Liver (tissue), 9 donors: ENCODE measurements around the gene ARPC5. TPM values are rescaled to one million over a fixed set of nuclear protein-coding genes. Genes with fewer than 3 reads are reported as not detected.
A peak's percentile ranks its signal among the peaks of the same experiment; 100 is the strongest.

ENCODE experiments used
- DNase-seq: peaks from one replicate; pipeline ENCODE4 v3.0.0-alpha.2; 2017; ENCODE audit warnings: low spot score
- H3K27ac ChIP-seq, 2 donors: one replicate each; pipeline ENCODE4 v1.7.0; 2013; ENCODE audit warnings: inconsistent platforms in 2 of 2, low read length in 2 of 2, control low read depth in 1 of 2, low read depth in 1 of 2, mild to moderate bottlenecking in 1 of 2
- H3K27me3 ChIP-seq, 4 donors: one replicate each; pipeline versions ENCODE4 v1.6.1 to v1.7.0; 2013; ENCODE audit warnings: low read length in 3 of 4, inconsistent platforms in 1 of 4, mild to moderate bottlenecking in 1 of 4, moderate library complexity in 1 of 4; ENCODE audit not compliant: control insufficient read depth in 4 of 4, insufficient read depth in 4 of 4
- H3K36me3 ChIP-seq, 4 donors: one replicate each; pipeline versions ENCODE4 v1.6.1 to v1.7.0; 2013; ENCODE audit warnings: low read length in 3 of 4, mild to moderate bottlenecking in 3 of 4, low read depth in 1 of 4, moderate library complexity in 1 of 4; ENCODE audit not compliant: control insufficient read depth in 4 of 4, insufficient read depth in 3 of 4
- H3K4me1 ChIP-seq, 4 donors: one replicate each; pipeline versions ENCODE4 v1.6.1 to v1.7.0; 2013; ENCODE audit warnings: low read length in 3 of 4, mild to moderate bottlenecking in 3 of 4, moderate library complexity in 1 of 4; ENCODE audit not compliant: control insufficient read depth in 4 of 4, insufficient read depth in 4 of 4
- H3K4me3 ChIP-seq, 3 donors: one replicate each; pipeline versions ENCODE4 v1.6.1 to v1.7.0; 2013; ENCODE audit warnings: low read length in 3 of 3, control low read depth in 1 of 3, low read depth in 1 of 3, mild to moderate bottlenecking in 1 of 3
- H3K9ac ChIP-seq, 2 donors: one replicate each; pipeline ENCODE4 v1.7.0; 2013; ENCODE audit warnings: low read length in 2 of 2, mild to moderate bottlenecking in 2 of 2, moderate library complexity in 2 of 2, control low read depth in 1 of 2, low read depth in 1 of 2
- H3K9me3 ChIP-seq, 4 donors: one replicate each; pipeline versions ENCODE4 v1.6.1 to v1.7.0; 2013; ENCODE audit warnings: low read length in 3 of 4; ENCODE audit not compliant: control insufficient read depth in 4 of 4
- EGR1 ChIP-seq, 2 donors: IDR thresholded peaks; 2 replicates each; pipeline ENCODE4 v1.6.1; 2016 to 2018; ENCODE audit warnings: antibody characterized with exemption in 2 of 2, low read depth in 2 of 2
- FOXA1 ChIP-seq: IDR thresholded peaks from 2 replicates; pipeline ENCODE4 v1.6.1; 2016; ENCODE audit warnings: antibody characterized with exemption
- FOXA2 ChIP-seq: IDR thresholded peaks from 2 replicates; pipeline ENCODE4 v1.6.1; 2016; ENCODE audit warnings: antibody characterized with exemption
- GABPA ChIP-seq, 2 donors: IDR thresholded peaks in 1 of 2; conservative IDR thresholded peaks in 1 of 2; 2 replicates each; pipeline ENCODE4 v1.6.1; 2016; ENCODE audit warnings: antibody characterized with exemption in 2 of 2, mild to moderate bottlenecking in 1 of 2, moderate library complexity in 1 of 2
- HNF4A ChIP-seq, 2 donors: conservative IDR thresholded peaks; 2 replicates each; pipeline ENCODE4 v1.6.1; 2016; ENCODE audit warnings: antibody characterized with exemption in 2 of 2, mild to moderate bottlenecking in 2 of 2
- HNF4G ChIP-seq: IDR thresholded peaks from 2 replicates; pipeline ENCODE4 v1.6.1; 2016; ENCODE audit warnings: antibody characterized with exemption
- JUND ChIP-seq, 2 donors: IDR thresholded peaks; 2 replicates each; pipeline ENCODE4 v1.6.1; 2016; ENCODE audit warnings: antibody characterized with exemption in 2 of 2
- NR2F2 ChIP-seq: IDR thresholded peaks from 2 replicates; pipeline ENCODE4 v1.6.1; 2016; ENCODE audit warnings: antibody characterized with exemption
- RAD21 ChIP-seq, 2 donors: IDR thresholded peaks; 2 replicates each; pipeline ENCODE4 v1.6.1; 2016; ENCODE audit warnings: antibody characterized with exemption in 2 of 2, mild to moderate bottlenecking in 2 of 2
- RXRA ChIP-seq, 2 donors: IDR thresholded peaks; 2 replicates each; pipeline ENCODE4 v1.6.1; 2017 to 2018; ENCODE audit warnings: antibody characterized with exemption in 2 of 2, mild to moderate bottlenecking in 1 of 2
- SP1 ChIP-seq: IDR thresholded peaks from 2 replicates; pipeline ENCODE4 v1.6.1; 2018; ENCODE audit warnings: antibody characterized with exemption, mild to moderate bottlenecking
- TAF1 ChIP-seq: conservative IDR thresholded peaks from 2 replicates; pipeline ENCODE4 v1.6.1; 2016; ENCODE audit warnings: antibody characterized with exemption, mild to moderate bottlenecking
- YY1 ChIP-seq: IDR thresholded peaks from 2 replicates; pipeline ENCODE4 v1.6.1; 2016; ENCODE audit warnings: antibody characterized with exemption, mild to moderate bottlenecking
- WGBS: extraction: QIAGEN DNeasy Blood & Tissue Kit; methylation state at CpG from one replicate; pipeline ENCODE4 v1.1.7; 2013; 5-methylcytosine and 5-hydroxymethylcytosine counted together
- polyA plus RNA-seq, 2 donors: library from polyadenylated mRNA; stranded (reverse) in 1 of 2; unstranded in 1 of 2; fragments of 200-250 nt in 1 of 2; fragments of >200 nt in 1 of 2; fragmentation: Nextera tagmentation in 1 of 2; extraction: Ambion mirVana in 1 of 2; gene quantifications; one replicate each; pipeline versions ENCODE4 v1.2.1 to v1.2.3, GENCODE V29; 2013 to 2015
- total RNA-seq, 2 donors: library from RNA; depleted of rRNA; stranded (reverse); fragments of >200 nt; gene quantifications; one replicate each; pipeline ENCODE4 v1.2.3, GENCODE V29; 2014
- TF ChIP-seq, protein P1 (sequence below): IDR thresholded peaks from 2 replicates; pipeline ENCODE4 v1.6.1; 2016; ENCODE audit warnings: antibody characterized with exemption, mild to moderate bottlenecking
- TF ChIP-seq, protein P2 (sequence below): IDR thresholded peaks from 2 replicates; pipeline ENCODE4 v1.6.1; 2016; ENCODE audit warnings: antibody characterized with exemption
- TF ChIP-seq, protein P3 (sequence below): IDR thresholded peaks from 2 replicates; pipeline ENCODE4 v1.6.1; 2016; ENCODE audit warnings: antibody characterized with exemption
- TF ChIP-seq, protein P4 (sequence below): fragments of 150-350 bp; IDR thresholded peaks from 2 replicates; pipeline ENCODE4 v1.5.1; 2017; ENCODE audit warnings: improper control_type of control experiment, low read depth, low read length; ENCODE audit not compliant: missing input control
- TF ChIP-seq, protein P5 (sequence below): IDR thresholded peaks from 2 replicates; pipeline ENCODE4 v1.6.1; 2016; ENCODE audit warnings: antibody characterized with exemption
- donor health status: healthy.
- donor health status: healthy.
- donor health status: healthy.
- donor health status: healthy.
- donor health status: healthy.

Gene ARPC5
- total and polyA plus RNA-seq, 4 donors = 34.9 to 67.0 (median 54.3) TPM

DNA sequence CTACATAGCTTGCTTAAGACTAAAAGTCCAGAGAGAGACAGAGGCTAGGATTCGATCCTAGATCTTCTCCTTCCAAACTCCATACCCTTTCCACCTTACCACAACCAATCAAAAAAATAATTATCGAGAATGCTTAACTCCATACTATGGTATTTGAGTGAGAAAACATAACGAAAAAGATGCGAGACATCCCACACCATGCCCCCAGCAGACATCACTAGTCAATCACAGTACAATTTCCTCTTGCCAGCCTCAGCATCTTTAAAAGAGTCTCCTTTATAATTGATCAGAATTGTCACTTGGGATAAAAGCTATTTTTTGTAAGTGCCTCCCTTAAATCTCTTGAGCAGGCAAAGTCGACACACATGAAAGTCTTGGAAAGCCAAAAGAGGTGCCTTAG, 46.2 kb downstream of the ARPC5 start:
- DNase-seq = no peak

DNA sequence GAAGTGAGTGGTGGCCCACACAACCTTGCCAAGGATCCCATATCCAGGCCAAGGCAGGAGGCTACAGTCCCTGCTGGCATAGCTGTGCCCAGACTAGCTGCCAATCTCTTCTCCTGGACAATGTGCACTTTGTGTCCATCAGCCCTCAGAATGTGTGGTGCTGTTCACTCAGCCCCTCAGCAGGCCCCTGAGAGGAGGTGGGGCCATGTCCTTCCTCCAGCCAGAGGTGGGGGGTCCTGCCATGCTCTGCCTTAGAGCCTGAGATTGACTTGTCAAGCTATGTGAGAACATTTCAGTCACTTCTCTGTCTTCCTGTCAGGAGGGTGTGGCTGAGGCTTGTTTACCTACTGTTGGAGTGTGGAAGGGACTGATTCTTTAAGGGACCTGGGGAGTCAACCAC, 46.8 kb downstream of the ARPC5 start:
- Histone ChIP-seq H3K36me3 (no peaks in the 10 kb centered on the region), H3K4me3 (no peak overlapping the region), H3K27ac (peak overlapping the region; percentile 15 to 57), H3K4me1 (peaks cover 0 to 3% (median 0%) of the 10 kb centered on the region in 4 donors), H3K9ac (no peak overlapping the region), H3K27me3 (no peaks in the 10 kb centered on the region), H3K9me3 (no peaks in the 10 kb centered on the region)
- no peak for DNase-seq
- TF ChIP-seq FOXA1 = no peak
- TF ChIP-seq RXRA (IDR thresholded peaks at IDR 0.05) = no peak
- no peak for TF ChIP-seq YY1
- TF ChIP-seq, protein P1, sequence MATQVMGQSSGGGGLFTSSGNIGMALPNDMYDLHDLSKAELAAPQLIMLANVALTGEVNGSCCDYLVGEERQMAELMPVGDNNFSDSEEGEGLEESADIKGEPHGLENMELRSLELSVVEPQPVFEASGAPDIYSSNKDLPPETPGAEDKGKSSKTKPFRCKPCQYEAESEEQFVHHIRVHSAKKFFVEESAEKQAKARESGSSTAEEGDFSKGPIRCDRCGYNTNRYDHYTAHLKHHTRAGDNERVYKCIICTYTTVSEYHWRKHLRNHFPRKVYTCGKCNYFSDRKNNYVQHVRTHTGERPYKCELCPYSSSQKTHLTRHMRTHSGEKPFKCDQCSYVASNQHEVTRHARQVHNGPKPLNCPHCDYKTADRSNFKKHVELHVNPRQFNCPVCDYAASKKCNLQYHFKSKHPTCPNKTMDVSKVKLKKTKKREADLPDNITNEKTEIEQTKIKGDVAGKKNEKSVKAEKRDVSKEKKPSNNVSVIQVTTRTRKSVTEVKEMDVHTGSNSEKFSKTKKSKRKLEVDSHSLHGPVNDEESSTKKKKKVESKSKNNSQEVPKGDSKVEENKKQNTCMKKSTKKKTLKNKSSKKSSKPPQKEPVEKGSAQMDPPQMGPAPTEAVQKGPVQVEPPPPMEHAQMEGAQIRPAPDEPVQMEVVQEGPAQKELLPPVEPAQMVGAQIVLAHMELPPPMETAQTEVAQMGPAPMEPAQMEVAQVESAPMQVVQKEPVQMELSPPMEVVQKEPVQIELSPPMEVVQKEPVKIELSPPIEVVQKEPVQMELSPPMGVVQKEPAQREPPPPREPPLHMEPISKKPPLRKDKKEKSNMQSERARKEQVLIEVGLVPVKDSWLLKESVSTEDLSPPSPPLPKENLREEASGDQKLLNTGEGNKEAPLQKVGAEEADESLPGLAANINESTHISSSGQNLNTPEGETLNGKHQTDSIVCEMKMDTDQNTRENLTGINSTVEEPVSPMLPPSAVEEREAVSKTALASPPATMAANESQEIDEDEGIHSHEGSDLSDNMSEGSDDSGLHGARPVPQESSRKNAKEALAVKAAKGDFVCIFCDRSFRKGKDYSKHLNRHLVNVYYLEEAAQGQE = no peak
- TF ChIP-seq NR2F2 = no peak
- no peak for TF ChIP-seq HNF4A (conservative IDR thresholded peaks at IDR 0.05)
- no peak for TF ChIP-seq SP1
- no peak for TF ChIP-seq RAD21 (IDR thresholded peaks at IDR 0.05)
- no peak for TF ChIP-seq GABPA (IDR thresholded peaks at IDR 0.05 in 1 of 2, conservative IDR thresholded peaks at IDR 0.05 in 1 of 2)
- TF ChIP-seq, protein P2, sequence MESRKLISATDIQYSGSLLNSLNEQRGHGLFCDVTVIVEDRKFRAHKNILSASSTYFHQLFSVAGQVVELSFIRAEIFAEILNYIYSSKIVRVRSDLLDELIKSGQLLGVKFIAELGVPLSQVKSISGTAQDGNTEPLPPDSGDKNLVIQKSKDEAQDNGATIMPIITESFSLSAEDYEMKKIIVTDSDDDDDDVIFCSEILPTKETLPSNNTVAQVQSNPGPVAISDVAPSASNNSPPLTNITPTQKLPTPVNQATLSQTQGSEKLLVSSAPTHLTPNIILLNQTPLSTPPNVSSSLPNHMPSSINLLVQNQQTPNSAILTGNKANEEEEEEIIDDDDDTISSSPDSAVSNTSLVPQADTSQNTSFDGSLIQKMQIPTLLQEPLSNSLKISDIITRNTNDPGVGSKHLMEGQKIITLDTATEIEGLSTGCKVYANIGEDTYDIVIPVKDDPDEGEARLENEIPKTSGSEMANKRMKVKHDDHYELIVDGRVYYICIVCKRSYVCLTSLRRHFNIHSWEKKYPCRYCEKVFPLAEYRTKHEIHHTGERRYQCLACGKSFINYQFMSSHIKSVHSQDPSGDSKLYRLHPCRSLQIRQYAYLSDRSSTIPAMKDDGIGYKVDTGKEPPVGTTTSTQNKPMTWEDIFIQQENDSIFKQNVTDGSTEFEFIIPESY = no peak
- TF ChIP-seq, protein P3, sequence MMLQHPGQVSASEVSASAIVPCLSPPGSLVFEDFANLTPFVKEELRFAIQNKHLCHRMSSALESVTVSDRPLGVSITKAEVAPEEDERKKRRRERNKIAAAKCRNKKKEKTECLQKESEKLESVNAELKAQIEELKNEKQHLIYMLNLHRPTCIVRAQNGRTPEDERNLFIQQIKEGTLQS = no peak
- TF ChIP-seq, protein P4, sequence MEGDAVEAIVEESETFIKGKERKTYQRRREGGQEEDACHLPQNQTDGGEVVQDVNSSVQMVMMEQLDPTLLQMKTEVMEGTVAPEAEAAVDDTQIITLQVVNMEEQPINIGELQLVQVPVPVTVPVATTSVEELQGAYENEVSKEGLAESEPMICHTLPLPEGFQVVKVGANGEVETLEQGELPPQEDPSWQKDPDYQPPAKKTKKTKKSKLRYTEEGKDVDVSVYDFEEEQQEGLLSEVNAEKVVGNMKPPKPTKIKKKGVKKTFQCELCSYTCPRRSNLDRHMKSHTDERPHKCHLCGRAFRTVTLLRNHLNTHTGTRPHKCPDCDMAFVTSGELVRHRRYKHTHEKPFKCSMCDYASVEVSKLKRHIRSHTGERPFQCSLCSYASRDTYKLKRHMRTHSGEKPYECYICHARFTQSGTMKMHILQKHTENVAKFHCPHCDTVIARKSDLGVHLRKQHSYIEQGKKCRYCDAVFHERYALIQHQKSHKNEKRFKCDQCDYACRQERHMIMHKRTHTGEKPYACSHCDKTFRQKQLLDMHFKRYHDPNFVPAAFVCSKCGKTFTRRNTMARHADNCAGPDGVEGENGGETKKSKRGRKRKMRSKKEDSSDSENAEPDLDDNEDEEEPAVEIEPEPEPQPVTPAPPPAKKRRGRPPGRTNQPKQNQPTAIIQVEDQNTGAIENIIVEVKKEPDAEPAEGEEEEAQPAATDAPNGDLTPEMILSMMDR = no peak
- no peak for TF ChIP-seq TAF1
- no peak for TF ChIP-seq JUND (IDR thresholded peaks at IDR 0.05)
- TF ChIP-seq, protein P5, sequence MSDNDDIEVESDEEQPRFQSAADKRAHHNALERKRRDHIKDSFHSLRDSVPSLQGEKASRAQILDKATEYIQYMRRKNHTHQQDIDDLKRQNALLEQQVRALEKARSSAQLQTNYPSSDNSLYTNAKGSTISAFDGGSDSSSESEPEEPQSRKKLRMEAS = no peak
- TF ChIP-seq EGR1 (IDR thresholded peaks at IDR 0.05; ENCODE audit: low read depth in 2 of 2) = no peak
- TF ChIP-seq FOXA2 = no peak
- no peak for TF ChIP-seq HNF4G

More for the DNA sequence above, 46.2 kb downstream of the ARPC5 start:
- H3K9me3 ChIP-seq = no peaks in the 10 kb centered on the region
- H3K27me3 ChIP-seq = no peaks in the 10 kb centered on the region
- no peak overlapping the region for H3K4me3 ChIP-seq
- H3K9ac ChIP-seq = no peak overlapping the region
- peaks cover 0 to 3% (median 0%) of the 10 kb centered on the region in 4 donors for H3K4me1 ChIP-seq
- TF ChIP-seq, protein P2 = no peak
- no peak for TF ChIP-seq FOXA1
- no peak for TF ChIP-seq NR2F2
- no peak for TF ChIP-seq RAD21 (IDR thresholded peaks at IDR 0.05)
- TF ChIP-seq SP1 = no peak
- TF ChIP-seq HNF4A (conservative IDR thresholded peaks at IDR 0.05) = no peak
- no peak for TF ChIP-seq JUND (IDR thresholded peaks at IDR 0.05)
- no peak for TF ChIP-seq HNF4G
- TF ChIP-seq FOXA2 = no peak
- TF ChIP-seq TAF1 = no peak
- no peak for TF ChIP-seq RXRA (IDR thresholded peaks at IDR 0.05)
- WGBS = 88% methylated on average over 5 of the region's 5 CpGs
- H3K36me3 ChIP-seq = no peaks in the 10 kb centered on the region
- peak overlapping the region; percentile 44 to 57 for H3K27ac ChIP-seq
